HG03520 (cell line): ENCODE data around the gene CAND2.
"Not testable (repeated sequence)": the region's sequence is repeated elsewhere in the genome, so short reads cannot be mapped to it uniquely, and the experiment has no call there.

Experiments
- ATAC-seq: cut with Tn5 transposase; IDR thresholded peaks from one replicate; pipeline ENCODE4 v1.9.1; 2021; ENCODE audit warnings: mild to moderate bottlenecking, moderate library complexity; ENCODE audit not compliant: unreplicated experiment

CAND2 gene

GRCh38 chr3:12769761-12770160 lies 26.7 kb upstream of the CAND2 start:
- ATAC-seq, result no peak

GRCh38 chr3:12771236-12771635 lies 25.2 kb upstream of the CAND2 start:
- no peak for ATAC-seq

- no peak for ATAC-seq
Observed at GRCh38 chr3:12772462-12772861, 24.0 kb upstream of the CAND2 start.

GRCh38 chr3:12773030-12773709 lies 23.3 kb upstream of the CAND2 start:
- no peak for ATAC-seq

- ATAC-seq, result no peak
Observed at GRCh38 chr3:12773710-12774086, 22.8 kb upstream of the CAND2 start.

GRCh38 chr3:12774619-12775018 lies 21.9 kb upstream of the CAND2 start:
- ATAC-seq, result no peak

- ATAC-seq, result no peak
Observed at GRCh38 chr3:12775226-12775625, 21.3 kb upstream of the CAND2 start.

GRCh38 chr3:12775970-12776369 lies 20.5 kb upstream of the CAND2 start:
- not testable (repeated sequence) for ATAC-seq

- no peak for ATAC-seq
Observed at GRCh38 chr3:12777171-12777570, 19.3 kb upstream of the CAND2 start.

- no peak for ATAC-seq
Observed at GRCh38 chr3:12780751-12781150, 15.7 kb upstream of the CAND2 start.

GRCh38 chr3:12782172-12782815 lies 14.2 kb upstream of the CAND2 start:
- no peak for ATAC-seq

GRCh38 chr3:12785096-12785495 lies 11.4 kb upstream of the CAND2 start:
- ATAC-seq, result no peak

GRCh38 chr3:12787346-12787745 lies 9.1 kb upstream of the CAND2 start:
- not testable (repeated sequence) for ATAC-seq

- ATAC-seq, result not testable (repeated sequence)
Observed at GRCh38 chr3:12787967-12788690, 8.4 kb upstream of the CAND2 start.

GRCh38 chr3:12791430-12791829 lies 5.0 kb upstream of the CAND2 start:
- ATAC-seq, result no peak

GRCh38 chr3:12793701-12794100 lies 2.8 kb upstream of the CAND2 start:
- no peak for ATAC-seq

- ATAC-seq, result no peak
Observed at GRCh38 chr3:12797124-12797891, 828 bp downstream of the CAND2 start.

- no peak for ATAC-seq
Observed at GRCh38 chr3:12797892-12798558, 1.5 kb downstream of the CAND2 start.

GRCh38 chr3:12798559-12799179 lies 2.2 kb downstream of the CAND2 start:
- no peak for ATAC-seq
